Erythroblast (primary cell): ENCODE measurements around the gene MAP3K4.

Experiments
- GATA1 ChIP-seq: IDR thresholded peaks from 2 replicates; pipeline ENCODE4 v1.6.1; 2011; ENCODE audit warnings: low read depth, mild to moderate bottlenecking, control low read depth, low read length, moderate library complexity
- POLR2A ChIP-seq: IDR thresholded peaks from 2 replicates; pipeline ENCODE4 v1.6.1; 2011; ENCODE audit warnings: mild to moderate bottlenecking, low read length

GRCh38 chr6:161133963-161134362 is 142.4 kb downstream of the MAP3K4 start:
- TF ChIP-seq POLR2A (no peak), GATA1 (no peak)
